ENCODE measurements around the gene H2AZ1. TPM values are rescaled to one million over a fixed set of nuclear protein-coding genes. Genes with fewer than 3 reads are reported as not detected.

Gene H2AZ1
- total RNA-seq, 1 experiment from 2014 or later = 1,095 TPM

- BruUV-seq (replicated peaks) = no TSS peak
- TF ChIP-seq CTCF (conservative IDR thresholded peaks at IDR 0.05; ENCODE audit: low read depth, low read length) = no peak
- TF ChIP-seq EZH2 (IDR thresholded peaks at IDR 0.05; ENCODE audit: borderline replicate concordance, low read depth, low read length, poor library complexity, severe bottlenecking) = no peak
- intact Hi-C loops (cut with micrococcal nuclease; ENCODE audit: unreplicated experiment) = no loop called here
- DNase-seq (ENCODE audit: low spot score) = no peak
- H3K4me1 ChIP-seq (ENCODE audit: insufficient read depth, low read length, poor library complexity, severe bottlenecking) = no peaks in the 10 kb centered on the region
- no peak overlapping the region for H3K4me3 ChIP-seq (ENCODE audit: low read depth, low read length, poor library complexity, severe bottlenecking)
- no peak overlapping the region for H3K27ac ChIP-seq (ENCODE audit: low read depth, low read length, poor library complexity, severe bottlenecking)
- CTCF ChIA-PET = no interaction called here
- no peaks in the 10 kb centered on the region for H3K27me3 ChIP-seq (replicated peaks; ENCODE audit: insufficient read depth, low read depth, low read length, poor library complexity)
- no peaks in the 10 kb centered on the region for H3K9me3 ChIP-seq (ENCODE audit: low read depth, low read length, poor library complexity, severe bottlenecking)
- no peaks in the 10 kb centered on the region for H3K36me3 ChIP-seq (ENCODE audit: insufficient read depth, low read length, poor library complexity, severe bottlenecking)
- POLR2A ChIA-PET (ENCODE audit: low non-redundant PET) = no interaction called here
Observed at GRCh38 chr4:99979872-99980271, 29.8 kb upstream of the H2AZ1 start.

DNA sequence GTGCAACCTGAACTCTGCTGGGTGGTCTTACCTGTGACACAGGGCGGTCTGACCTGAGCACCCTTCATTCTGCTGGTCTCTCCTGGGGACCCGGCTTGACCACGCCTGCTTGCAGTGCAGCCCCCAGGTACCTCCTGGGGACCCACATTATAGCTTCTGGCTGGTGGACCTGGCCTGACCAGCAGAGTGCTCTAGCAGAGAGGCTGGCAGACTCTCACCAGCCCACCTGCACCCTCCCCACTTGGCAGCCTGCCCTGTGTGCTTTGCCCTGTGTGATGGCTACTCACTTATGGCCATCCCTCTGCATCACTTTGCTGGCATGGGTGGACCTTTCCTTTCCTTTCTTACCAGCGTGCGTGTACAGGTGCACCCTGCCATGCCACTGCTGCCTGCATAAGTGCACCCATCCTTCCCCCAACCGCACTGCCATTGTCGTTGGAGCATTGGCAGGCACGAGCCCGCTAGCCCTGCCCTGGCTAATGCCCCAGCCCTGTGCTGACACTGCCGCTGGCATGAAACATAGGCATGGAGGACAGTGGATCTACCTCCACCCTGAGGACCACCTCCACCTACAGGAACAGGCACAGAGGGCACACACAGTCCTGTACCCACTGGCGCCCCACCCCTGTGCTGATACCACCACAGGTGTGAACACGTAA is 21.5 kb upstream of the H2AZ1 start:
- ChIA-PET POLR2A (ENCODE audit: low non-redundant PET) (no interaction called here), CTCF (no interaction called here)
- intact Hi-C loops (cut with micrococcal nuclease; ENCODE audit: unreplicated experiment) = no loop called here
- no peaks in the 10 kb centered on the region for H3K36me3 ChIP-seq (ENCODE audit: insufficient read depth, low read length, poor library complexity, severe bottlenecking)
- H3K9me3 ChIP-seq (ENCODE audit: low read depth, low read length, poor library complexity, severe bottlenecking) = no peaks in the 10 kb centered on the region
- no peak overlapping the region for H3K4me3 ChIP-seq (ENCODE audit: low read depth, low read length, poor library complexity, severe bottlenecking)
- no peaks in the 10 kb centered on the region for H3K27me3 ChIP-seq (replicated peaks; ENCODE audit: insufficient read depth, low read depth, low read length, poor library complexity)
- TF ChIP-seq EZH2 (IDR thresholded peaks at IDR 0.05; ENCODE audit: borderline replicate concordance, low read depth, low read length, poor library complexity, severe bottlenecking) (no peak), CTCF (conservative IDR thresholded peaks at IDR 0.05; ENCODE audit: low read depth, low read length) (no peak)
- no peak for DNase-seq (ENCODE audit: low spot score)
- H3K4me1 ChIP-seq (ENCODE audit: insufficient read depth, low read length, poor library complexity, severe bottlenecking) = no peaks in the 10 kb centered on the region
- H3K27ac ChIP-seq (ENCODE audit: low read depth, low read length, poor library complexity, severe bottlenecking) = no peak overlapping the region
- no TSS peak for BruUV-seq (replicated peaks)

- POLR2A ChIA-PET (ENCODE audit: low non-redundant PET) = no interaction called here
- H3K36me3 ChIP-seq (ENCODE audit: insufficient read depth, low read length, poor library complexity, severe bottlenecking) = no peaks in the 10 kb centered on the region
- no peak overlapping the region for H3K4me3 ChIP-seq (ENCODE audit: low read depth, low read length, poor library complexity, severe bottlenecking)
- H3K9me3 ChIP-seq (ENCODE audit: low read depth, low read length, poor library complexity, severe bottlenecking) = no peaks in the 10 kb centered on the region
- TF ChIP-seq CTCF (conservative IDR thresholded peaks at IDR 0.05; ENCODE audit: low read depth, low read length) (no peak), EZH2 (IDR thresholded peaks at IDR 0.05; ENCODE audit: borderline replicate concordance, low read depth, low read length, poor library complexity, severe bottlenecking) (no peak)
- CTCF ChIA-PET = no interaction called here
- peak; percentile 47 for DNase-seq (ENCODE audit: low spot score)
- no TSS peak for BruUV-seq (replicated peaks)
- H3K27me3 ChIP-seq (replicated peaks; ENCODE audit: insufficient read depth, low read depth, low read length, poor library complexity) = no peaks in the 10 kb centered on the region
- no peaks in the 10 kb centered on the region for H3K4me1 ChIP-seq (ENCODE audit: insufficient read depth, low read length, poor library complexity, severe bottlenecking)
- intact Hi-C loops (cut with micrococcal nuclease; ENCODE audit: unreplicated experiment) = no loop called here
- no peak overlapping the region for H3K27ac ChIP-seq (ENCODE audit: low read depth, low read length, poor library complexity, severe bottlenecking)
Observed at GRCh38 chr4:99968330-99968729, 18.3 kb upstream of the H2AZ1 start.

All from A673 (cell line).